ENCODE data around the gene NDRG4. TPM values are rescaled to one million over a fixed set of nuclear protein-coding genes. Genes with fewer than 3 reads are reported as not detected.

NDRG4 gene
- total RNA-seq, 1 donor from 2014 or later, result 1.8 TPM

DNA sequence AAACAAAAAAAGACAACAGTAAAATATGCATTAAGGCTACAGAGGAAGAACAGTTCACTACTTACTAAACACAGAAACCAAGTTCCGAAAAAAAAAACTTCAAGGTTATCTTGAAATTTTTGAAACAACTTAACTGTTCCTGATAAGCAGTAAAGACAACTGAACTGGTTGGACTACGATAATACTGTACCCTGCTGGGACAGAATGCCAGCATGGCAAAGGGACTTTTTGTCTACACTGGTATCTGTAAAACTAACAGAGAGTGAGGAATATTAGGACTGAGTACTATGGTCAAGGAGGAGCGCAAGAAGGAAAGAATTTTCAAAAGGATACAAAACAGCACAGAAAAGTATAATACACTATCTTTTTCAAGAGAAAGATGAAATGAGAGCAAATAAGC is 35.2 kb downstream of the NDRG4 start:
- no peak for ATAC-seq (ENCODE audit: low read depth)
- H3K27me3 Mint-ChIP-seq, result no peaks in the 10 kb centered on the region
- POLR2A ChIA-PET, result no interaction called here
- TF ChIP-seq, protein P1, sequence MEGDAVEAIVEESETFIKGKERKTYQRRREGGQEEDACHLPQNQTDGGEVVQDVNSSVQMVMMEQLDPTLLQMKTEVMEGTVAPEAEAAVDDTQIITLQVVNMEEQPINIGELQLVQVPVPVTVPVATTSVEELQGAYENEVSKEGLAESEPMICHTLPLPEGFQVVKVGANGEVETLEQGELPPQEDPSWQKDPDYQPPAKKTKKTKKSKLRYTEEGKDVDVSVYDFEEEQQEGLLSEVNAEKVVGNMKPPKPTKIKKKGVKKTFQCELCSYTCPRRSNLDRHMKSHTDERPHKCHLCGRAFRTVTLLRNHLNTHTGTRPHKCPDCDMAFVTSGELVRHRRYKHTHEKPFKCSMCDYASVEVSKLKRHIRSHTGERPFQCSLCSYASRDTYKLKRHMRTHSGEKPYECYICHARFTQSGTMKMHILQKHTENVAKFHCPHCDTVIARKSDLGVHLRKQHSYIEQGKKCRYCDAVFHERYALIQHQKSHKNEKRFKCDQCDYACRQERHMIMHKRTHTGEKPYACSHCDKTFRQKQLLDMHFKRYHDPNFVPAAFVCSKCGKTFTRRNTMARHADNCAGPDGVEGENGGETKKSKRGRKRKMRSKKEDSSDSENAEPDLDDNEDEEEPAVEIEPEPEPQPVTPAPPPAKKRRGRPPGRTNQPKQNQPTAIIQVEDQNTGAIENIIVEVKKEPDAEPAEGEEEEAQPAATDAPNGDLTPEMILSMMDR (IDR thresholded peaks at IDR 0.05), result no peak
- no peaks in the 10 kb centered on the region for H3K4me1 Mint-ChIP-seq
- DNase-seq, result no peak
- H3K27ac Mint-ChIP-seq, result no peak overlapping the region
- intact Hi-C loops (cut with micrococcal nuclease), result no loop called here
- H3K36me3 Mint-ChIP-seq (ENCODE audit: low read depth), result peaks cover 95% of the 10 kb centered on the region
- CTCF ChIA-PET, result no interaction called here
- no peak overlapping the region for H3K4me3 Mint-ChIP-seq
- no peaks in the 10 kb centered on the region for H3K9me3 Mint-ChIP-seq

DNA sequence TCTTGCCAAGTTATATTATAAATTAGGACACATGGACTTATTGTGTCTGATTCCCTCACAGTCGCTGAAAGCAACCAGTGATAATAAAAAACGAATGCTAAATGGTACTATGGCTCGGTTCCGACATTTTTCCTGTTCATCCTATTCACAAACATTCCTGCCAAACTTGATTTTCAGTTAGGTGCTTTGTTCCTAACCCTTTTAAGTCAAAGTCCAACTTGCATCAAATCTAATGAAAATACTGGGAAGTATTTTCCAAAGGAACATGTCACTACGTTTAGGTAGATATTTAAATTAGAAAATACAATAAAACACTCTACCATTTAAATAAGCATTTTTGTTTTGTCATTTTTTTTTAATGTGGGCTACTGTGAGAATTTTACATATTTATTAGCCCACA is 36.3 kb downstream of the NDRG4 start:
- TF ChIP-seq, protein P1 (IDR thresholded peaks at IDR 0.05), result no peak
- Mint-ChIP-seq H3K27me3 (no peaks in the 10 kb centered on the region), H3K9me3 (no peaks in the 10 kb centered on the region), H3K27ac (no peak overlapping the region), H3K4me3 (no peak overlapping the region), H3K36me3 (ENCODE audit: low read depth) (peaks cover 90% of the 10 kb centered on the region), H3K4me1 (no peaks in the 10 kb centered on the region)
- DNase-seq (no peak), ATAC-seq (ENCODE audit: low read depth) (no peak)
- intact Hi-C loops (cut with micrococcal nuclease), result no loop called here
- ChIA-PET POLR2A (no interaction called here), CTCF (no interaction called here)

DNA sequence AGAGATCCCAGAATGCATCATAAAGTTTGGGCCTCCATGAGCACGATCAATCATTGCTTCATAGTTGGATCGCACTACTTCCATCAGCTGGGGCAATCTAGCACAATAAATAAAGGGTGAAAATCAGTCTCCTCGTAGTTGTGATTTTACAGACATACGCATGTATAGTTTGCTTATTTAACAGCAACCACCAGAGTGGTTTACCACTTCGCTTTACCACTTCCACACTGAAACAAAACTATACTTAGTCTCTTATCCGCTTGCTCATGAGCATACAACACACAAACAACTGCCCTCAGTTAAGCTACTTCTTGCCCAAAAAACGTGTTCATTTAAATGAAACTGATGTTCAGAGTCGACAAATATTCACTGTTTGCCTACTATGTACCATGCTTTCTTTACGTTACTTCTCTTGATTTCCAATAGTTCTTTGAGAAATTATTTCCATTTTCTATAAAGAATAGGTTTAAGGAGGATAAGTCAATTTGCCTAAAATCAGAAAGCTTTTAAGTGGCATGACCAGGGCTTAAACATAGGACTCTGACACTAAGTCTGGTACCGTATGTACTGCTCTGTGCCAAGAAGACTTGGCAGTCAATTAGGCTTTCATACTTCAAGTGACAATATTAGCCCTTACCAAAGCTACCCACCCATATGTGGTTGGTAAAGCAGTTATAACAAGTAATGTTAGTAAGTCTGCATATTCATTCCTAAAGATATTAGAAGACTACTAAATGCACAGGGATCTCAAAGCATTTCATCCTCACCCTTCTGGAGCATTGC is 37.4 kb downstream of the NDRG4 start:
- TF ChIP-seq, protein P1 (IDR thresholded peaks at IDR 0.05), result no peak
- Mint-ChIP-seq H3K4me3 (no peak overlapping the region), H3K36me3 (ENCODE audit: low read depth) (peaks cover 90% of the 10 kb centered on the region), H3K27ac (no peak overlapping the region), H3K4me1 (no peaks in the 10 kb centered on the region), H3K9me3 (no peaks in the 10 kb centered on the region), H3K27me3 (no peaks in the 10 kb centered on the region)
- ChIA-PET POLR2A (no interaction called here), CTCF (no interaction called here)
- DNase-seq (no peak), ATAC-seq (ENCODE audit: low read depth) (no peak)
- intact Hi-C loops (cut with micrococcal nuclease), result no loop called here

DNA sequence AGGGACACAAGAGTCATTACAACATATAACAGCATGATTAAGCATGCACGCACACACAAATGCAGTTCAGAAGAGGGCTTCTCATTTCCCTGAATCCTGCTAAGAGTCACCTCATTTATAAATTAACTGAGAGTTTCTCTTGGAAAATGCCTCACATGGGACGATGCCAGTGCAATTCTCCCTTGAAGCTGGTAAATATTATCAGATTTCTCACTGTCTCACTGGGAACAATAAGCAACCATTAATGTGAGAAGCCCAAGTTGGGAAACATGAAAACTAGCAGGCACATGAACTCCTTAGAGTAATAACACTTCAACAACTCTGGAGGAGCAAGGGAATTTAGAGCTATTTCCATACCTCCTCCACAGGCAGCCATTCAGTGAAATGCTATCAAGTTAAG is 41.8 kb downstream of the NDRG4 start:
- H3K4me1 Mint-ChIP-seq, result no peaks in the 10 kb centered on the region
- H3K27ac Mint-ChIP-seq, result no peak overlapping the region
- H3K9me3 Mint-ChIP-seq, result no peaks in the 10 kb centered on the region
- H3K27me3 Mint-ChIP-seq, result no peaks in the 10 kb centered on the region
- TF ChIP-seq, protein P1 (IDR thresholded peaks at IDR 0.05), result no peak
- POLR2A ChIA-PET, result no interaction called here
- H3K4me3 Mint-ChIP-seq, result no peak overlapping the region
- CTCF ChIA-PET, result no interaction called here
- peaks cover 93% of the 10 kb centered on the region for H3K36me3 Mint-ChIP-seq (ENCODE audit: low read depth)
- intact Hi-C loops (cut with micrococcal nuclease), result no loop called here
- ATAC-seq (ENCODE audit: low read depth), result no peak
- no peak for DNase-seq

GRCh38 chr16:58542291-58542690 is 42.3 kb downstream of the NDRG4 start:
- CTCF ChIA-PET, result no interaction called here
- DNase-seq (no peak), ATAC-seq (ENCODE audit: low read depth) (no peak)
- H3K27ac Mint-ChIP-seq, result no peak overlapping the region
- peaks cover 93% of the 10 kb centered on the region for H3K36me3 Mint-ChIP-seq (ENCODE audit: low read depth)
- intact Hi-C loops (cut with micrococcal nuclease), result no loop called here
- no peaks in the 10 kb centered on the region for H3K27me3 Mint-ChIP-seq
- no peaks in the 10 kb centered on the region for H3K4me1 Mint-ChIP-seq
- H3K9me3 Mint-ChIP-seq, result no peaks in the 10 kb centered on the region
- no peak overlapping the region for H3K4me3 Mint-ChIP-seq
- TF ChIP-seq, protein P1 (IDR thresholded peaks at IDR 0.05), result no peak
- POLR2A ChIA-PET, result no interaction called here
